T-cell (primary cell): ENCODE measurements around the gene CCDC9B. TPM values are rescaled to one million over a fixed set of nuclear protein-coding genes. Genes with fewer than 3 reads are reported as not detected.

Experiments used
- ATAC-seq, 4 experiments: fragments of 200-7000 bp in 3 of 4; fragments of 150-1000 bp in 1 of 4; cut with Tn5 transposase; replicated peaks in 1 of 4; 1 replicate in 3 of 4; 2 replicates in 1 of 4; pipeline ENCODE4 v1.10.0; 2021; ENCODE audit warnings: moderate library complexity in 3 of 4, mild to moderate bottlenecking in 2 of 4, moderate number of reproducible peaks in 1 of 4
- CTCF ChIA-PET, 2 donors: fragments of 300-600 bp; sonication (Branson Sonifier 250); formaldehyde crosslinking; loops; one replicate each; lab custom pipeline; 2022; ENCODE audit warnings: antibody characterized with exemption in 2 of 2; lab: Charles Lee
- POLR2A ChIA-PET, 2 donors: fragments of 300-600 bp; sonication (Branson Sonifier 250); formaldehyde crosslinking; loops; one replicate each; lab custom pipeline; 2022; ENCODE audit warnings: antibody characterized with exemption in 2 of 2; lab: Charles Lee
- DNase-seq, 35 experiments: peaks; one replicate each; pipeline versions ENCODE4 v3.0.0 to v3.0.0-alpha.2; 2013 to 2023
- H3K27ac ChIP-seq: one replicate; pipeline ENCODE4 v1.5.1; 2013; ENCODE audit warnings: low read length
- H3K27me3 ChIP-seq, 2 experiments: replicated peaks in 1 of 2; 1 replicate in 1 of 2; 2 replicates in 1 of 2; pipeline versions ENCODE4 v1.6.1 to v1.7.0; 2013; ENCODE audit warnings: low read length in 1 of 2, mixed read lengths in 1 of 2; ENCODE audit not compliant: control insufficient read depth in 2 of 2, insufficient read depth in 2 of 2; ENCODE audit errors: extremely low read depth in 1 of 2
- H3K36me3 ChIP-seq, 2 donors: 1 replicate in 1 of 2; 2 replicates in 1 of 2; pipeline versions ENCODE4 v1.6.1 to v1.7.0; 2013; ENCODE audit warnings: low read length in 1 of 2; ENCODE audit not compliant: control insufficient read depth in 2 of 2, insufficient read depth in 1 of 2; ENCODE audit errors: extremely low read depth in 1 of 2
- H3K4me1 ChIP-seq, 2 experiments: 1 replicate in 1 of 2; 2 replicates in 1 of 2; pipeline versions ENCODE4 v1.6.1 to v1.7.0; 2013; ENCODE audit warnings: low read length in 2 of 2, mixed read lengths in 1 of 2; ENCODE audit not compliant: insufficient read depth in 2 of 2, control insufficient read depth in 1 of 2; ENCODE audit errors: extremely low read depth in 1 of 2
- H3K4me3 ChIP-seq, 2 donors: 1 replicate in 1 of 2; 2 replicates in 1 of 2; pipeline versions ENCODE4 v1.5.1 to v1.7.0; 2013; ENCODE audit warnings: mild to moderate bottlenecking in 2 of 2, low read length in 1 of 2, moderate library complexity in 1 of 2; ENCODE audit not compliant: control insufficient read depth in 1 of 2; ENCODE audit errors: extremely low read depth in 1 of 2
- H3K9me3 ChIP-seq: 2 replicates; pipeline ENCODE4 v1.7.0; 2013
- H3K27ac Mint-ChIP-seq, 2 donors: one replicate each; pipeline ENCODE4 v1.8.0; 2020 to 2021; ENCODE audit warnings: mild to moderate bottlenecking in 2 of 2, mixed read lengths in 2 of 2
- H3K27me3 Mint-ChIP-seq, 2 donors: one replicate each; pipeline ENCODE4 v1.8.0; 2021 to 2022; ENCODE audit warnings: mixed read lengths in 2 of 2
- H3K36me3 Mint-ChIP-seq: one replicate; pipeline ENCODE4 v1.8.0; 2021; ENCODE audit warnings: mixed read lengths
- H3K4me1 Mint-ChIP-seq, 3 donors: one replicate each; pipeline ENCODE4 v1.8.0; 2020 to 2022; ENCODE audit warnings: mixed read lengths in 3 of 3, mild to moderate bottlenecking in 1 of 3
- H3K4me3 Mint-ChIP-seq, 3 donors: one replicate each; pipeline ENCODE4 v1.8.0; 2020 to 2022; ENCODE audit warnings: mild to moderate bottlenecking in 3 of 3, mixed read lengths in 3 of 3, moderate library complexity in 3 of 3
- H3K9me3 Mint-ChIP-seq, 3 donors: one replicate each; pipeline ENCODE4 v1.8.0; 2020 to 2022; ENCODE audit warnings: mixed read lengths in 3 of 3
- WGBS: methylation state at CpG from one replicate; pipeline ENCODE4 v1.1.5; 2013; ENCODE audit warnings: missing lambda C conversion rate; ENCODE audit not compliant: insufficient coverage; 5-methylcytosine and 5-hydroxymethylcytosine counted together
- total RNA-seq, 35 experiments: library from RNA in 6 of 35; stranded (reverse) in 6 of 35; fragments of 120-200 nt in 1 of 35; gene quantifications; one replicate each; pipeline versions ENCODE4 v1.2.1 to v1.2.4 and lab custom pipeline; 2013 to 2026

Gene CCDC9B
- total RNA-seq, 5 donors from 2014 or later (not counting 1 experiment from before 2014, with no cell fraction given): 0.80 to 2.2 (median 1.7) TPM

DNA sequence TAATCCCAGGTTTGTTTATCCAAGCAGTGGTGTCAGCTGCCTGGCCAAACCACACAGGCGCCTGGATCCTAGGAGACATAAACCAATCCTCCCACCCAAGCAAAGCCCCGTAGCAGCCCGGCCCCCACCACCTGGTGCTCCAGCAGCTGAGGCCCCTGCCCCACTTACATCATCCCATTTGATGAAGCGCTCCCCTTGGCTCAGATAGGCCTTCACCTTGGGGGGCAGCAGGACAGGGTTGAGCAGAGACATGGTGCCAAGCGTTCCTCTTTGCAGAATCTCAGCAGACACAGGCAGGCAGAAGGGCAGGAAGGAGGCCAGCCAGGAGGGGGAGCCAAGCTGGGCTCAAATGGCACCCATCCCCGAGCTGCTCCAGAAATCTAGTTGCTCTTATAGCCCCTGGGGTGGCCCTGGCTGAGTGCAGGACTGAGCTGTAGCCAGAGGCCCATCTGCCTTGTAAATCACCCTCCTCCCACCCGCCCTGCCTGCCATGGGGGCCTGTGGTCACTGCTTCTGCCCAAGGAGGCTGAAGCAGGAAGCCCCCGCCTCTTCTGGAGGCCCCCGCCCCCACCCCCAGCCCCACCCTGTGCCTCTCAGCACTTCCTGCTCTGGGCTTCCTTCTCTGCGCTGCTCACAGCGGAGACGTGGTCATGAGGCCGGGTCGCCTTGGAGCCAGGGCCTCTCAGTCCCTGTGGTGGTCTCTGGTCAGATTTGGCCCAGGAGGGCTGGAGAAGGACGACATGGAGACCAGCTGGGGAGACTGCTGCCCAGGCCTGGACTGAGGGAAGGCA is 33.1 kb downstream of the CCDC9B start, which contains the start of gene PLCB2:
PLCB2 (minus strand) TSS at position 515 of the 791 bp plus-strand sequence; CDS start at position 252, 263 bp downstream.
- CTCF ChIA-PET: interaction anchor here (0.6 to 6.1 kb wide), 21 partner anchors 10 to 923 kb away, joined by 3 to 37 read pairs (median 6); partner anchors contain the start of genes CCDC9B (in 1 of the 2), CHP1 (in 1 of the 2), EXD1 (in 1 of the 2) and INAFM2 (in 1 of the 2)
- peak within 1 kb of the TSS; percentile 84 to 97 (median 92) for H3K4me3 Mint-ChIP-seq
- no peaks in the 10 kb centered on the region for H3K9me3 Mint-ChIP-seq
- Histone ChIP-seq H3K27ac (peak within 1 kb of the TSS; percentile 92), H3K36me3 (peaks cover under 1 to 19% of the 10 kb centered on the region in 2 donors), H3K27me3 (no peaks in the 10 kb centered on the region), H3K9me3 (no peaks in the 10 kb centered on the region), H3K4me3 (peak within 1 kb of the TSS; percentile 90 to 98), H3K4me1 (peaks cover 7 to 58% of the 10 kb centered on the region in 2 experiments)
- WGBS: 2% methylated on average over 9 of the region's 15 CpGs
- POLR2A ChIA-PET: interaction anchor here (0.5 to 1.6 kb wide), 5 partner anchors 12 to 22 kb away, joined by 3 to 6 read pairs (median 4); partner anchors contain the start of gene INAFM2 (in 1 of the 2)
- no peaks in the 10 kb centered on the region for H3K27me3 Mint-ChIP-seq
- peak; percentile 49 to 84 (median 71) for DNase-seq
- peaks cover 16% of the 10 kb centered on the region for H3K36me3 Mint-ChIP-seq
- peak within 1 kb of the TSS; percentile 98 to 99 for H3K27ac Mint-ChIP-seq
- ATAC-seq: peak; percentile 81 to 85 (median 83)
- H3K4me1 Mint-ChIP-seq: peaks cover 43 to 55% (median 51%) of the 10 kb centered on the region in 3 donors

DNA sequence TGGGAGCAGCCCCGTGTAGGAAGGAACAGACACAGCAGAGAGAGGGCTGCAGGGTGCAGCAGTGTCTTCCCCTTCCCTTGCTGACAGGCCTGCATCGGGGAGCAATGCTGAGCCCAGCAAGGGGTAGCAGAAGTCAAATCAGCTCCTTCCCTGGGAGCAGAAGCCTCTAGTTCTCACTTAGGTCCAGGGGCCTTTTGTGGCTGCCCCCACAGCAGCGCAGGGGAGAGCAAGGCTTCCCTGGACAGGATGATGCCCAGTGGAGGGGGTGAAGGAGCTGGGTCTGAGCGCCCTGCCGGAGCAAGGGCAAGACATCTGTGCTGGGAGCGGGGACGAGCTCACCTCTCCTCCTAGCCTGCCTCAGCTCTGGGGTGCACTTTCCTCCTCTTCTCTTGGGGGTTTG is 33.8 kb downstream of the CCDC9B start:
- H3K9me3 Mint-ChIP-seq: no peaks in the 10 kb centered on the region
- ChIA-PET POLR2A (interaction anchor here (0.5 to 1.6 kb wide), 3 partner anchors 13 to 23 kb away, joined by 3 to 4 read pairs (median 3); partner anchors contain the start of gene INAFM2 (in 1 of the 2)), CTCF (interaction anchor here (0.6 to 6.1 kb wide), 17 partner anchors 11 to 924 kb away, joined by 3 to 37 read pairs (median 6); partner anchors contain the start of genes CCDC9B (in 1 of the 2), CHP1 (in 1 of the 2), EXD1 (in 1 of the 2) and INAFM2 (in 1 of the 2))
- H3K27me3 Mint-ChIP-seq: no peaks in the 10 kb centered on the region
- Histone ChIP-seq H3K4me1 (peaks cover 7 to 55% of the 10 kb centered on the region in 2 experiments), H3K27me3 (no peaks in the 10 kb centered on the region), H3K9me3 (no peaks in the 10 kb centered on the region), H3K36me3 (peaks cover 6 to 26% of the 10 kb centered on the region in 2 donors), H3K27ac (peak overlapping the region; percentile 35), H3K4me3 (peak overlapping the region; percentile 90 to 98)
- H3K4me1 Mint-ChIP-seq: peaks cover 43 to 52% (median 51%) of the 10 kb centered on the region in 3 donors
- WGBS: 10% methylated on average over 3 of the region's 7 CpGs
- DNase-seq (peak in 4 of 35 experiments; percentile 11 to 32 (median 20)), ATAC-seq (peak in 1 of 4 experiments; percentile 14)
- peaks cover 19% of the 10 kb centered on the region for H3K36me3 Mint-ChIP-seq
- peak overlapping the region; percentile 98 to 99 for H3K27ac Mint-ChIP-seq
- peak overlapping the region; percentile 84 to 97 (median 92) for H3K4me3 Mint-ChIP-seq

DNA sequence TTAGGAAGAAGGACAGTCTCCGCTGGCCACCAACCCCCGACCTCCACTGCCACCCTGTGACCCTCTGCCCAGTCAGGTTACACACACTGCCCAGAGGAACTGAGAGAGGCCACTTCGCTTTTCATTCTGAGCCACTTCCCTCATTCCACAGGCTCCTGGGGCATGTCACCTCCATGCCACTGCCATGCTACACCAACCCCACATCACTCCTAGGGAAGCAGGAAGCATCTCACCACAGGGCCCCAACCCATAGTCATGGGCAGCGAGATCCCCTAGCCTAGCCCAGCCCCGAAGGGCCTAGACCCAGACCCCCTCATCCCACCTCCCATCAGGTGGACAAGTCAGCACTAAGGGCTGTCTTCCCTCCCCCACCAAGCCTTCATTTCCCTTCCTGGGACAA is 34.4 kb downstream of the CCDC9B start:
- peaks cover 7 to 55% of the 10 kb centered on the region in 2 experiments for H3K4me1 ChIP-seq
- Mint-ChIP-seq H3K4me3 (peak overlapping the region; percentile 84 to 97 (median 92)), H3K4me1 (peaks cover 43 to 52% (median 51%) of the 10 kb centered on the region in 3 donors), H3K27ac (peak overlapping the region; percentile 98 to 99), H3K9me3 (no peaks in the 10 kb centered on the region), H3K27me3 (no peaks in the 10 kb centered on the region), H3K36me3 (peaks cover 25% of the 10 kb centered on the region)
- peak overlapping the region; percentile 90 to 98 for H3K4me3 ChIP-seq
- CTCF ChIA-PET: interaction anchor here (0.6 to 6.1 kb wide), 13 partner anchors 14 to 268 kb away, joined by 3 to 37 read pairs (median 7); partner anchors contain the start of genes CCDC9B (in 1 of the 2) and INAFM2 (in 1 of the 2)
- DNase-seq (no peak), ATAC-seq (no peak)
- H3K9me3 ChIP-seq: no peaks in the 10 kb centered on the region
- H3K27ac ChIP-seq: no peak overlapping the region
- POLR2A ChIA-PET: interaction anchor here (0.9 to 1.6 kb wide), 2 partner anchors 13 to 17 kb away, joined by 3 read pairs; partner anchors contain the start of gene INAFM2 (in 1 of the 2)
- WGBS: 44% methylated on average over 5 of the region's 5 CpGs
- H3K27me3 ChIP-seq: no peaks in the 10 kb centered on the region
- peaks cover 12 to 32% of the 10 kb centered on the region in 2 donors for H3K36me3 ChIP-seq

DNA sequence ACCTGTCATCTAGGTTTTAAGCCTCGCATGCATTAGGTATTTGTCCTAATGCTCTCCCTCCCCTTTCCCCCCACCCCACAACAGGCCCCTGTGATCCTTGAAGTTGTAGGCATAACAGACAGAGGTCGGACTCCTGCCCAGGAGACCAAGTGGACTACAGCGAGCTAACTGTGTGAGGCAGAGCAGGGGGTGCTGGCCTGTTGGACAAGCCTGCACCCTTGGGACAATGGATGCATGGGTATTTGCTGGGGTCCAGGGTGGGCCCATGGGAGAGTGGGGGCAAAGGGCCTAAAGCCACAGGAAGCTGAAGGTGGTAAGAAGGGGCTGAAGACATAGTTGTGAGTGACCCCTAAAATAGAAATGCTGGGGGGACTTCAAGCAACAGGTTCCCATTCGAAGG is 35.5 kb downstream of the CCDC9B start:
- H3K9me3 ChIP-seq: peaks cover 2% of the 10 kb centered on the region
- H3K27ac ChIP-seq: no peak overlapping the region
- peak overlapping the region in 1 of 2 donors; percentile 34 for H3K27ac Mint-ChIP-seq
- H3K36me3 ChIP-seq: peaks cover 18 to 42% of the 10 kb centered on the region in 2 donors
- 100% methylated on average over 2 of the region's 4 CpGs for WGBS
- H3K9me3 Mint-ChIP-seq: peaks cover 0 to 3% (median 0%) of the 10 kb centered on the region in 3 donors
- no peak overlapping the region for H3K4me3 ChIP-seq
- peak overlapping the region in 1 of 3 donors; percentile 84 for H3K4me3 Mint-ChIP-seq
- no peaks in the 10 kb centered on the region for H3K27me3 ChIP-seq
- POLR2A ChIA-PET: no interaction called here
- peaks cover 34% of the 10 kb centered on the region for H3K36me3 Mint-ChIP-seq
- no peak for ATAC-seq
- H3K4me1 ChIP-seq: peaks cover 7 to 52% of the 10 kb centered on the region in 2 experiments
- no peaks in the 10 kb centered on the region for H3K27me3 Mint-ChIP-seq
- H3K4me1 Mint-ChIP-seq: peaks cover 43 to 54% (median 52%) of the 10 kb centered on the region in 3 donors
- CTCF ChIA-PET: interaction anchor here (0.7 to 1.6 kb wide), 5 partner anchors 15 to 143 kb away, joined by 3 to 6 read pairs (median 3); no protein-coding TSS in a partner anchor
- DNase-seq: no peak

DNA sequence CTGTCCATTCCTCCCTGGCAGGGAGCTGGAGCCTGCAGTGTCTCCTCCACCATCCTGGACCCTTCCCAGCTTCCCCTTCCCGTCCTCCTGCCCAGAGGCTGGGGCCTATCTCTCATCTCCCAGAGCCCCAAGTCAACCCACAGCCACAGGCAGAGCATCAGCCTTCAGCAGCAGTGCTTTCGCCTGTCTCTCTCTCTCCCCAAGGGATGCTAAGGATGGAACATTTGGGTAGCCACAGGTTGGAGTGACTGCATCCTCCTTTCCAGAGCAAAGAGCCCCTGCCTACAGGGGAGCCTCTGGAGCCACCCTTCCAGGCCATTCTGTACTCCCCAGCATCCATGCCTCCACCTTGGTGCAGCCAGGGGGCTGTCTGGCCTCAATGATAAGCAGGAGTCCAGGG is 37.2 kb downstream of the CCDC9B start:
- Mint-ChIP-seq H3K9me3 (peaks cover 0 to 3% (median 0%) of the 10 kb centered on the region in 3 donors), H3K4me1 (peaks cover 28 to 37% (median 36%) of the 10 kb centered on the region in 3 donors), H3K4me3 (no peak overlapping the region), H3K27me3 (no peaks in the 10 kb centered on the region), H3K27ac (no peak overlapping the region), H3K36me3 (peaks cover 46% of the 10 kb centered on the region)
- no peak for DNase-seq
- WGBS: no CpG with 5 or more reads among the region's 2 CpGs
- H3K9me3 ChIP-seq: peaks cover 2% of the 10 kb centered on the region
- H3K36me3 ChIP-seq: peaks cover 23 to 52% of the 10 kb centered on the region in 2 donors
- ChIA-PET POLR2A (no interaction called here), CTCF (no interaction called here)
- H3K4me3 ChIP-seq: no peak overlapping the region
- H3K4me1 ChIP-seq: peaks cover 2 to 35% of the 10 kb centered on the region in 2 experiments
- ATAC-seq: no peak
- no peaks in the 10 kb centered on the region for H3K27me3 ChIP-seq
- no peak overlapping the region for H3K27ac ChIP-seq

DNA sequence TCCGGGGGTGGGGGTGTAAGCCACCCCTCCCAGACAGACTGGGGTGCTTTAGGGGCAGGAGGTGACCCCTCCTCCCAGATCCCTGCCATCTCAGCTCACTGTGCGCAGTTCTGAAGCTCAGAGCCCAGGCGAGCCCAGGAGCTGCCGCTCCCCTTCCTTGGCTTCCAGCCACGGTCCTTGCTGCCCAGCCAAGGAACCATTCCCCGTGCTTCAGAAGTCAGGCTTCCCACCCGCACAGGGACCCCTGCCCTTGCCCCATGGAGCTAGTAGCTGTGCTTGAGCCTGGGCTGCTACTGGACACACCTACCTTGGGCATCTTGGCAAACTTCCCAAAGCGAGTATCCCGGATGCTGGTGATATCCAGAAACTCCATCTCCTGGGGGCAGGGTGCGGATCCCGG is 37.8 kb downstream of the CCDC9B start:
- Mint-ChIP-seq H3K27ac (no peak overlapping the region), H3K4me3 (no peak overlapping the region), H3K27me3 (no peaks in the 10 kb centered on the region), H3K9me3 (peaks cover 0 to 3% (median 0%) of the 10 kb centered on the region in 3 donors), H3K36me3 (peaks cover 46% of the 10 kb centered on the region), H3K4me1 (peaks cover 28 to 36% (median 34%) of the 10 kb centered on the region in 3 donors)
- 94% methylated on average over 5 of the region's 11 CpGs for WGBS
- CTCF ChIA-PET: no interaction called here
- Histone ChIP-seq H3K27ac (no peak overlapping the region), H3K27me3 (no peaks in the 10 kb centered on the region), H3K4me3 (no peak overlapping the region), H3K36me3 (peaks cover 23 to 58% of the 10 kb centered on the region in 2 donors), H3K9me3 (peaks cover 2% of the 10 kb centered on the region), H3K4me1 (peaks cover 2 to 34% of the 10 kb centered on the region in 2 experiments)
- ATAC-seq (no peak), DNase-seq (no peak)
- POLR2A ChIA-PET: no interaction called here
